NT2/D1 (cell line): ENCODE measurements around the gene CNIH1.

ENCODE experiments used
- SUZ12 ChIP-seq: IDR thresholded peaks from 2 replicates; pipeline ENCODE4 v1.6.1; 2011; ENCODE audit not compliant: insufficient read length, insufficient read depth; ENCODE audit errors: extremely low read depth
- YY1 ChIP-seq: IDR thresholded peaks from 2 replicates; pipeline ENCODE4 v1.6.1; 2011; ENCODE audit not compliant: insufficient read length, insufficient read depth
- ZNF274 ChIP-seq: IDR thresholded peaks from 2 replicates; pipeline ENCODE4 v1.6.1; 2011; ENCODE audit warnings: mild to moderate bottlenecking, low read depth, low read length

GRCh38 chr14:54427871-54428270 is 13.3 kb downstream of the CNIH1 start:
- TF ChIP-seq ZNF274 = no peak
- TF ChIP-seq YY1 = no peak
- TF ChIP-seq SUZ12 = no peak
